GM12892 (cell line): Measurements from ENCODE around the gene WDR7.

Experiments
- POLR2A ChIP-seq: IDR thresholded peaks from 2 replicates; pipeline ENCODE4 v1.6.1; 2011; ENCODE audit warnings: low read depth, low read length, control low read depth
- POLR2AphosphoS5 ChIP-seq: IDR thresholded peaks from 2 replicates; pipeline ENCODE4 v1.6.1; 2011; ENCODE audit warnings: low read depth, low read length, control low read depth

GRCh38 chr18:57062178-57062577, 411.0 kb downstream of the WDR7 start:
- no peak for TF ChIP-seq POLR2A
- no peak for TF ChIP-seq POLR2AphosphoS5
